ENCODE data around the gene GLRA3.
"Not testable (repeated sequence)": the region's sequence is repeated elsewhere in the genome, so short reads cannot be mapped to it uniquely, and the experiment has no call there.

GLRA3 gene

GRCh38 chr4:174808836-174809235 lies 20.2 kb downstream of the GLRA3 start:
- no peak for DNase-seq

- no peak for DNase-seq
These were observed 20.9 kb downstream of the GLRA3 start for GRCh38 chr4:174808119-174808518.

- DNase-seq, result no peak
These were observed 23.3 kb downstream of the GLRA3 start for GRCh38 chr4:174805746-174806145.

DNA sequence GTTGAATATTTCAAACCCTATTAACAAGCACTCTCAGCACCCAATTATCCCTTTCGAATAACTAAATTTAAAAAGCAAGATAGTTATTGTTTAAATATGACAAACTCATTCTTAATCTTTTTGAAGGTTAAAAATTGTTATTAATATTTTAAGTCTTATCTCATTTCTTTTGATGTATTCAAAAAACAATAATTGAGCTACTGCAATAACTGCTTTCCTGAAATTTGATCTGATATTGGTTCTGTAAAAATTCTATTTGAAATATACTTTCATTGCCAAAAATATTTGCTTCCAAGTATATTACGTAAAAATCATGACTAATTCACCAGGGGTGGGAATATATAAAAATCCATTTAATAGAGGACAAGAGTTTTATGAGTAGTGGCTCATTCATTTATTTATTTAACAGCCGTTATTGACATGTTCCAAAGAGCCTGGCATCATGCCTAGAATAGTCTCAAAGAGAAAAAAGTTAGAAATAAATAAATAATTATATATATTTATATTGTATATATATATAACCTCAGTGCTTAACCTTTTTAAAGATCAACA lies 34.4 kb downstream of the GLRA3 start:
- no peak for DNase-seq

GRCh38 chr4:174789657-174790056 lies 39.4 kb downstream of the GLRA3 start:
- no peak for DNase-seq

DNA sequence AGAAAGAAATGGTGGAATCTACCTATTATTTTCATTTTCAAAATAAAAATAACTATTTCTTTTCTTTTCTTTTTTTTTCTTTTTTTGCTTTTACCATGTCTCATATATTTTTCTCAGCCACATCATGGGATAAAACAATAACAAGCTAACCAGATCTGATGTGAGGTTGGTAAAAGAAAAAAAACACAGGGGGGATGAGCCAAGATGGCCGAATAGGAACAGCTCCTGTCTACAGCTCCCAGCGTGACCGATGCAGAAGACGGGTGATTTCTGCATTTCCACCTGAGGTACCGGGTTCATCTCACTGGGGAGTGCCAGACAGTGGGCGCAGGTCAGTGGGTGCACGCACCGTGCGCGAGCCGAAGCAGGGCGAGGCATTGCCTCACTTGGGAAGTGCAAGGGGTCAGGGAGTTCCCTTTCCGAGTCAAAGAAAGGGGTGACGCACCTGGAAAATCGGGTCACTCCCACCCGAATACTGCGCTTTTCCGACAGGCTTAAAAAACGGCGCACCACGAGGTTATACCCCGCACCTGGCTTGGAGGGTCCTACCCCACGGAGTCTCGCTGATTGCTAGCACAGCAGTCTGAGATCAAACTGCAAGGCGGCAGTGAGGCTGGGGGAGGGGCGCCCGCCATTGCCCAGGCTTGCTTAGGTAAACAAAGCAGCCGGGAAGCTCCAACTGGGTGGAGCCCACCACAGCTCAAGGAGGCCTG lies 50.6 kb downstream of the GLRA3 start:
- DNase-seq, result not testable (repeated sequence)

DNA sequence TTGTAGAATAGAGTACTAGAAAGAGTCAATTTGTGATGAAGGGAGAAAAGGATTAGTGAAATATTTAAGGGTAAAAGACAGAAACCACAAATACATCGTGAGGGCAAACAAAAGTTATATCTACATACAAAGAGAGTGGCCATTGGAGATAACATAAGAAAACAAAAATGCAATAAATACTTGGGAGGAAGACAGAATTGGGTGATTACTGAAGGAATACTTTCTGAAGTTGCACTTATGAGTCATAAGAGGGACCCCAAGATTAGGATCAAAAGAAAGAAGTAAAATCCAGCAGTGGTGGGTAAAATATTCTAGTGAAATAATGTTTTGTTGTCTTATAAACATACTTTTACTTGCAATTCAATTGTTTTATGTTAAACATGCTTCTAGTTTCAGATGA lies 53.7 kb downstream of the GLRA3 start:
- no peak for DNase-seq

- DNase-seq, result no peak
These were observed 64.8 kb downstream of the GLRA3 start for GRCh38 chr4:174764105-174764729.

GRCh38 chr4:174763454-174764104 lies 65.5 kb downstream of the GLRA3 start:
- DNase-seq, result no peak

DNA sequence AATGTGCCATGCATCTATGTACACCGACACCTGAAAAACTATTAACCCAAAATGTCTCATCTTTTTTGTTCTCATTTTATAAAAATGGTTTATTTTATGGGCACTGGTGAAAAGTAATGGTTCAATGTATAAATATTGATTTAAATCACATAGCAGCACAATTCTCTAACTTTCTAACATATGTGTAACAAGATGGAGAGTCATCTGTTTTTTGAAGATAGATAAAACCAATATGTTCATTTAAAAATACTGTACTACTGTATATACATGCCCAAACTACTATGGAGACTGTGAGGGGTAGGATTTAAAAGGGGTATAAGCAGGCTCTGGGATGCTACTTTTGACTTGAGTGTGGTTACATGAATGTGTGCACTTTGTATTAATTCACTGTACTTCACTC lies 67.6 kb downstream of the GLRA3 start:
- DNase-seq, result no peak

DNA sequence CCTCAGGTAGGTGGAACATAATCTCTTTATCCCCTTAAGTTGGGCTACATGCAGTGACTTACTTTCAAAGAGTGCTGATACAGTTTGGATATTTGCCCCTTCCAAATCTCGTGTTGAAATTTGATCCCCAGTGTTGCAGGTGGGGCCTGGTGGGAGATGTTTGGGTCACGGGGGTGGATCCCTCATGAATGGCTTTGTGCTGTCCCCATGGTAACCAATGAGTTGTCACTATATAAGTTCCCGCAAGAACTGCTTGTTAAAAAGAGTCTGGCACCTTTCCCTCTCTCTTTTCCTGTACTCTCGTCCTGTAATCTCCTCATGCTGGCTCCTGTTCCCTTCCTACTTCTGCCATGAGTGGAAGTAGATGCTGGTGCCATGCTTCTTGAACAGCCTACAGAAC lies 71.3 kb downstream of the GLRA3 start:
- no peak for DNase-seq

- DNase-seq, result no peak
These were observed 76.0 kb downstream of the GLRA3 start for GRCh38 chr4:174753021-174753420.

DNA sequence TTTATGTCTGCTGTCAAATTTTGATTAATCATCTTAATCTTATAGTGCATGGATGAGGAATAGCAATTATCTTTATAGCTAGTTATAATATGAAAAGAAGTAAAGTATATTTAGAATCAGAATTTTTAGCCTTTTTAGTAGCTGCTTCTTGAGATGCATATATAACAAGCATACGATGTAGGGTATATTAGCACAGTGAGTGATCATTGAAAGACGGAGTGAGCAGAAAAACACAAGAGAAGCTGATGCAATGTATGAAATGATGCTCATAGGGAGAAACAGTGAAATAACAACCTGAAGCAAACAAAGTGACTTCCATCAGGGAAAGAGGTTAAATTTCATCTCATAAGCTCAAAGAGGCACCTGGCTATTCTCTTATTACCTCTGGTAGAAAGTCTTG lies 77.0 kb downstream of the GLRA3 start:
- no peak for DNase-seq

DNA sequence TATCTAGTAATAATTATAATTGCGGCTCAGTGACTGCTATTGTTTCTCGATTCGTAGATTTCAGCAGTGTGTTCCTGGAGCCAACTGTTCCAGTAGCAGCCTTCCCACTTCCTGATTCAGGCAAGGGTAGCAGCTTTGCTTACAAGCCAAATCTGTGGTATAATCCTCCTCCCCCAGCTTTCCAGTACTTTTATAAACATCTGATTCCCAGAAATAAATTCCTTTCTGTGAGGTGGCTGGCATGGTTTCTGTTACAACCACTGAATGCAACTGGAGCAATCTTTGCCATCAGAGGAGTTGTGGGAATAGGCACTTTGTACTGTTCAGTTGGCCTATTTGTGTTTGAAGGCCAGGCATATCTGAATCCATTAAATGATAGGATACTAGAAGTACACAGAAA lies 80.0 kb downstream of the GLRA3 start:
- no peak for DNase-seq

GRCh38 chr4:174746710-174747109 lies 82.3 kb downstream of the GLRA3 start:
- DNase-seq, result no peak

GRCh38 chr4:174742561-174742960 lies 86.5 kb downstream of the GLRA3 start:
- DNase-seq, result no peak

DNA sequence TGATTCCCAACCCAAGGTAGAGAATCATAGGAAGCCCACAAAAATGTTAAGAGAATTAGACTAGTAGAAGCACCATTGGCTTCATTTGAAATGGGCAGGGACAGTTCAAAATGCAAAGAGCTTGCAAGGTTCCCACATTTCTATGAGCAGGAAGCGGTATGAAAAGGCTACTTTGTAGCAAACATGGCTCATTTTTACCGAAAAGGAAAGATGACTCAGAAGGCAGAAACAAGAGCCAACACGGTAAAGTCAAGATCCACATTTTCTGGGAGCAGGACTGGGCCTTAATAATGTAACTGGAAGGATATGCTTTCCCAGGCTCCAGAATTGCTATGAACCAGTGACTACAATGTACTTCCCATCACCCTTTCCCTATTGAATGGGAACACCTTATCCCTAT lies 89.5 kb downstream of the GLRA3 start:
- no peak for DNase-seq

DNA sequence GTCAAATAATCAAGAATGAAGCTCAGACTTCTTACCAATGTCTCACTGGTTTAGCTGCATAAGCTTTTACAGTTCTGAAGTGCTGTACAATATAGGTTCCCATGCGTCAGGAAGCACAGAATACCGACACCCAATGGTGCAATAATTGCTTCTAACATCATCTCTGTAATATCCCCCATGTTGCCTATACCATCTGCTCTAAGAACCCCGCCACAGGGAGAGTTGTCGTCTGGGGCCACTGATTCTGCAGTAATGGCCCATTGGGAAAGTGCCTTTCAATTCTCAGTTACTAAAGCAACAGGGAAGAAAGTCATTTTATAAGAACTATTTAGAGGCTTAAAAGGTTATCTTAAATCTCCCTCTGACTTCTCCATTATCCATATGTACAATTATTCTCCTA lies 94.9 kb downstream of the GLRA3 start:
- DNase-seq, result no peak

GRCh38 chr4:174717828-174718227 lies 111.2 kb downstream of the GLRA3 start:
- DNase-seq, result no peak

- DNase-seq, result no peak
These were observed 111.9 kb downstream of the GLRA3 start for GRCh38 chr4:174716986-174717770.

GRCh38 chr4:174714393-174715211 lies 114.4 kb downstream of the GLRA3 start:
- no peak for DNase-seq

DNA sequence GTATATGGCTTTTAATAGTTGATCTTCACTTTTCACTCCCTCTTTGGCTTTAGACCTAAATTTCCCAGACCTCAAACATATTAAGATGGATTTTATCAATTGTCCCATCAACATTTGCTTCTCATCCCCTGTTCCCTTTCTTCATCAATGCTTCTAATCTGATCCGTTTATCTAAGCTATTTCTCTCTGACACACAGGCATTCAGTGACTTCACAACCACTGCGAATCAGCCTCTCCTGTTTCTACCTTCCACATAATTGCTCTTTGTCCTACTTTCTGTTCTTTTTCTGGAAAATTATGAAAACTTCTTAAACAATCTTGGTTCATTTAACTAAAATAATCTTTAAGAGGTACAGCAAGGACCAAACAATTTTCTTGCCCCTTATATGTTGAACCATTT lies 115.2 kb downstream of the GLRA3 start:
- no peak for DNase-seq

Data from stimulated activated naive CD4-positive, alpha-beta T cell (primary cell).